PFSK-1 (cell line): Measurements from ENCODE around the gene ADAM12.

ENCODE experiments used
- POLR2AphosphoS5 ChIP-seq: IDR thresholded peaks from 2 replicates; pipeline ENCODE4 v1.6.1; 2012; ENCODE audit warnings: low read depth, mild to moderate bottlenecking, control low read depth, low read length, moderate library complexity
- TAF1 ChIP-seq: IDR thresholded peaks from 2 replicates; pipeline ENCODE4 v1.6.1; 2012; ENCODE audit warnings: low read length, control low read depth, borderline replicate concordance; ENCODE audit not compliant: insufficient read depth

- TF ChIP-seq TAF1 (no peak), POLR2AphosphoS5 (no peak)
These were observed 255.1 kb downstream of the ADAM12 start for GRCh38 chr10:126133082-126133620.
